ENCODE results near the gene RAD51B. TPM values are rescaled to one million over a fixed set of nuclear protein-coding genes. Genes with fewer than 3 reads are reported as not detected.
A peak's percentile ranks its signal among the peaks of the same experiment; 100 is the strongest.

RAD51B gene
- total RNA-seq, 1 experiment from 2014 or later, result 29.9 TPM

DNA sequence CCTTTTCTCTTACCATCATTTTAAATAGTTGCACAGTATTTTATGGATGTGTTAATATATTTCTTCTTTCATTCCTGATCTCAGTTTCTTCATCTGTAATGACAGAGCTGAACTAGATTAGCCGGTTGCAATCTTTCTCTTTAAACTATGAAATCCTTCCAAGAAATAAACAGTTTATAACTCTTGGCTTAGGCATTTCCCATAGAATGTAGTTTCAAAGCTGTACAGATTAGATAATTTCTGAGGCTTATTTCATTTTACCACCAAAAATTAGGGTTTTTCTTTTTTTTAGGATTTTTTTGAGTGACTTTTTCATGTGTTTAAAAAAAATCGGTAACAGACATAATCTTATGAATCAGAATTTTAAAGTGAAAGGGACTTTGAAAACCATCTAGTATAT is 144.0 kb downstream of the RAD51B start:
- peaks cover 38% of the 10 kb centered on the region for H3K4me1 ChIP-seq (replicated peaks; ENCODE audit: insufficient read depth)
- POLR2A ChIA-PET (ENCODE audit: unreplicated experiment), result no interaction called here
- no peaks in the 10 kb centered on the region for H4K20me1 ChIP-seq (ENCODE audit: insufficient read depth)
- H2AFZ ChIP-seq, result no peak overlapping the region
- peak overlapping the region; percentile 77 for H3K27ac ChIP-seq
- TF ChIP-seq CTCF (conservative IDR thresholded peaks at IDR 0.05), result no peak
- no peak for TF ChIP-seq EZH2 (IDR thresholded peaks at IDR 0.05; ENCODE audit: low read depth)
- 0 out of 2 replicates have a peak, but pooled peaks cover 4% of the 10 kb centered on the region for H3K9me3 ChIP-seq (ENCODE audit: insufficient read depth, low read depth)
- DNase-seq, result no peak
- H3K4me3 ChIP-seq, result 0 out of 2 replicates have a peak overlapping the region, but pooled peaks have one; percentile 15
- H3K27me3 ChIP-seq (ENCODE audit: insufficient read depth, low read depth), result no peaks in the 10 kb centered on the region
- no TSS peak for BruUV-seq (replicated peaks)
- intact Hi-C loops (cut with micrococcal nuclease; ENCODE audit: unreplicated experiment), result loop anchor here (5.0 kb wide), 2 partner anchors 269 to 284 kb away; no protein-coding TSS in a partner anchor
- no peaks in the 10 kb centered on the region for H3K9me2 ChIP-seq (ENCODE audit: insufficient read depth)
- H3K4me2 ChIP-seq, result peak overlapping the region; percentile 76
- H3K79me2 ChIP-seq (ENCODE audit: low read depth), result no peaks in the 10 kb centered on the region
- no peaks in the 10 kb centered on the region for H3K36me3 ChIP-seq (ENCODE audit: low read depth)
- H3F3A ChIP-seq (ENCODE audit: insufficient read depth, low read depth), result peaks cover 24% of the 10 kb centered on the region
- CTCF ChIA-PET, result no interaction called here

GRCh38 chr14:67963960-67964812 is 144.6 kb downstream of the RAD51B start:
- Histone ChIP-seq H3K4me3 (peak overlapping the region; percentile 34; the same call in 1 of the 2 replicates), H3K27ac (peak overlapping the region; percentile 77), H3K4me2 (peak overlapping the region; percentile 76), H3K9me3 (ENCODE audit: insufficient read depth, low read depth) (0 out of 2 replicates have a peak, but pooled peaks cover 4% of the 10 kb centered on the region), H3K9me2 (ENCODE audit: insufficient read depth) (no peaks in the 10 kb centered on the region), H4K20me1 (ENCODE audit: insufficient read depth) (no peaks in the 10 kb centered on the region), H2AFZ (no peak overlapping the region), H3K36me3 (ENCODE audit: low read depth) (no peaks in the 10 kb centered on the region), H3K79me2 (ENCODE audit: low read depth) (no peaks in the 10 kb centered on the region), H3K4me1 (replicated peaks; ENCODE audit: insufficient read depth) (peaks cover 38% of the 10 kb centered on the region), H3F3A (ENCODE audit: insufficient read depth, low read depth) (peaks cover 24% of the 10 kb centered on the region), H3K27me3 (ENCODE audit: insufficient read depth, low read depth) (no peaks in the 10 kb centered on the region)
- ChIA-PET CTCF (no interaction called here), POLR2A (ENCODE audit: unreplicated experiment) (interaction anchor here (0.6 to 0.7 kb wide), 2 partner anchors 47 to 226 kb away, joined by 3 to 4 read pairs; no protein-coding TSS in a partner anchor)
- peak; percentile 44 to 95 for DNase-seq
- TF ChIP-seq EZH2 (IDR thresholded peaks at IDR 0.05; ENCODE audit: low read depth) (no peak), CTCF (conservative IDR thresholded peaks at IDR 0.05) (no peak)
- intact Hi-C loops (cut with micrococcal nuclease; ENCODE audit: unreplicated experiment), result loop anchor here (1.0 to 5.0 kb wide), 5 partner anchors 173 to 495 kb away; no protein-coding TSS in a partner anchor
- BruUV-seq (replicated peaks), result no TSS peak

- Histone ChIP-seq H3K4me2 (peak overlapping the region; percentile 76; the same call in 1 of the 2 replicates), H2AFZ (no peak overlapping the region), H4K20me1 (ENCODE audit: insufficient read depth) (no peaks in the 10 kb centered on the region), H3K4me1 (replicated peaks; ENCODE audit: insufficient read depth) (peaks cover 38% of the 10 kb centered on the region), H3K9me3 (ENCODE audit: insufficient read depth, low read depth) (peaks cover 4% of the 10 kb centered on the region; the same call in 1 of the 2 replicates), H3K4me3 (no peak overlapping the region), H3K9me2 (ENCODE audit: insufficient read depth) (no peaks in the 10 kb centered on the region), H3K27me3 (ENCODE audit: insufficient read depth, low read depth) (no peaks in the 10 kb centered on the region), H3F3A (ENCODE audit: insufficient read depth, low read depth) (peaks cover 24% of the 10 kb centered on the region), H3K27ac (no peak overlapping the region; the same call in 1 of the 2 replicates), H3K79me2 (ENCODE audit: low read depth) (no peaks in the 10 kb centered on the region), H3K36me3 (ENCODE audit: low read depth) (no peaks in the 10 kb centered on the region)
- no peak for TF ChIP-seq EZH2 (IDR thresholded peaks at IDR 0.05; ENCODE audit: low read depth)
- no peak for TF ChIP-seq CTCF (conservative IDR thresholded peaks at IDR 0.05)
- POLR2A ChIA-PET (ENCODE audit: unreplicated experiment), result no interaction called here
- intact Hi-C loops (cut with micrococcal nuclease; ENCODE audit: unreplicated experiment), result no loop called here
- CTCF ChIA-PET, result no interaction called here
- no peak for DNase-seq
- no TSS peak for BruUV-seq (replicated peaks)
Observed at GRCh38 chr14:67965696-67966095, 146.1 kb downstream of the RAD51B start.
